Neuron (in vitro differentiated cells): ENCODE measurements around the gene SLC1A7.

Experiments
- H2AFZ ChIP-seq: one replicate; pipeline ENCODE4 v1.6.1; 2013; ENCODE audit warnings: low read depth, mild to moderate bottlenecking, inconsistent platforms, low read length, moderate library complexity
- H3K27me3 ChIP-seq: one replicate; pipeline ENCODE4 v1.6.1; 2013; ENCODE audit warnings: low read length; ENCODE audit not compliant: insufficient read depth
- H3K36me3 ChIP-seq: one replicate; pipeline ENCODE4 v1.6.1; 2013; ENCODE audit warnings: low read length; ENCODE audit not compliant: insufficient read depth
- H3K4me1 ChIP-seq: one replicate; pipeline ENCODE4 v1.6.1; 2013; ENCODE audit warnings: low read length; ENCODE audit not compliant: insufficient read depth
- H3K4me3 ChIP-seq: 2 replicates; pipeline ENCODE4 v1.5.1; 2013; ENCODE audit warnings: mild to moderate bottlenecking, low read length, moderate library complexity
- H3K9me3 ChIP-seq: one replicate; pipeline ENCODE4 v1.6.1; 2013; ENCODE audit warnings: low read length

SLC1A7 gene

GRCh38 chr1:53065391-53065790 lies 77.0 kb downstream of the SLC1A7 start:
- Histone ChIP-seq H3K27me3 (peaks cover 64% of the 10 kb centered on the region), H3K9me3 (no peaks in the 10 kb centered on the region), H3K36me3 (no peaks in the 10 kb centered on the region), H3K4me3 (no peak overlapping the region), H2AFZ (no peak overlapping the region), H3K4me1 (peaks cover 11% of the 10 kb centered on the region)

GRCh38 chr1:53063744-53064515 lies 78.5 kb downstream of the SLC1A7 start:
- H3K9me3 ChIP-seq: no peaks in the 10 kb centered on the region
- H2AFZ ChIP-seq: no peak overlapping the region
- peaks cover 71% of the 10 kb centered on the region for H3K27me3 ChIP-seq
- H3K4me3 ChIP-seq: no peak overlapping the region
- H3K4me1 ChIP-seq: peaks cover 11% of the 10 kb centered on the region
- no peaks in the 10 kb centered on the region for H3K36me3 ChIP-seq

- H3K9me3 ChIP-seq: no peaks in the 10 kb centered on the region
- peaks cover 68% of the 10 kb centered on the region for H3K27me3 ChIP-seq
- H3K4me1 ChIP-seq: peaks cover 11% of the 10 kb centered on the region
- H3K36me3 ChIP-seq: no peaks in the 10 kb centered on the region
- peak overlapping the region; percentile 27 for H2AFZ ChIP-seq
- peak overlapping the region; percentile 44 for H3K4me3 ChIP-seq
Measured at GRCh38 chr1:53062708-53063591, 79.5 kb downstream of the SLC1A7 start.

DNA sequence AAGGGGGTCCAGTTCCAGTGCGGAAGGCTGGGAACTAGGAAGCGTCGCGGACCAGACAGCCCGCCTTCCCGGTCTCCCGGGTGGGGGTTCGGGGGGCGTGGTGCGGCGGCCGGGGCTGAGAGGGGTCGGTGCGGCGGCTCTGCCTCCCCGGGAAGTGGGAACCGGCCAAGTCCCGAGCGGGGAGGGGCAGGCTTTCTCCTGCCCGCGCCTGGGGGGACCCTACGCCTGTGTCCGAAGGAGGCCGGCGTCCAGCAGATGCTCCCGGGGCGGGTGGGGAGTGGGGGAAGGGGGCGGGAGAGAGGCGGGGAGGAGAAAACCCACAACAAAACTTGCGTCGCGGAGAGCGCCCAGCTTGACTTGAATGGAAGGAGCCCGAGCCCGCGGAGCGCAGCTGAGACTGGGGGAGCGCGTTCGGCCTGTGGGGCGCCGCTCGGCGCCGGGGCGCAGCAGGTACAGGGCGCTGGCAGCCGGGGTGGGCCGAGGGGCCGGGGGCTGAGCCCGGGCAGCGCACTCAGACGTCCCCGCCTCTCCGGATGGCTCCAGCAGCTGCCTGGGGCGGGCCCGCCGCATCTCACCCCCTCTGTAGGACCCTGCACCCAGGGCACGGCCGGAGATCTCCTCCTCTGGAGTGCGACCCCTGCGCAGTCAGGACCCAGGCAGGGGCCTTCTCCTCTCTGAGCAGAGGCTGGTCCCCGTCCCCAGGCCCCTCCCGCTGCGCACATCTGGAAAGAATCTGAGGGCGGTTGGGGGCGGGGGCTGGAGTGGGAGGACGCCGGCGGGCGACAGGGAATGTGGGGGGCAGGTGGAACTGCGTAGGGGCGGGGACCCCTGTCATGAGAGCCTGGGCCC lies 80.4 kb downstream of the SLC1A7 start, which contains the start of gene PODN:
Gene PODN, plus strand, starts transcription at position 355 of the 849 bp plus-strand sequence. CDS start 7,643 bp downstream, outside the sequence.
- peak within 1 kb of the TSS; percentile 44 for H3K4me3 ChIP-seq
- H3K4me1 ChIP-seq: peaks cover 11% of the 10 kb centered on the region
- peak within 1 kb of the TSS; percentile 27 for H2AFZ ChIP-seq
- no peaks in the 10 kb centered on the region for H3K36me3 ChIP-seq
- H3K9me3 ChIP-seq: no peaks in the 10 kb centered on the region
- peaks cover 62% of the 10 kb centered on the region for H3K27me3 ChIP-seq

DNA sequence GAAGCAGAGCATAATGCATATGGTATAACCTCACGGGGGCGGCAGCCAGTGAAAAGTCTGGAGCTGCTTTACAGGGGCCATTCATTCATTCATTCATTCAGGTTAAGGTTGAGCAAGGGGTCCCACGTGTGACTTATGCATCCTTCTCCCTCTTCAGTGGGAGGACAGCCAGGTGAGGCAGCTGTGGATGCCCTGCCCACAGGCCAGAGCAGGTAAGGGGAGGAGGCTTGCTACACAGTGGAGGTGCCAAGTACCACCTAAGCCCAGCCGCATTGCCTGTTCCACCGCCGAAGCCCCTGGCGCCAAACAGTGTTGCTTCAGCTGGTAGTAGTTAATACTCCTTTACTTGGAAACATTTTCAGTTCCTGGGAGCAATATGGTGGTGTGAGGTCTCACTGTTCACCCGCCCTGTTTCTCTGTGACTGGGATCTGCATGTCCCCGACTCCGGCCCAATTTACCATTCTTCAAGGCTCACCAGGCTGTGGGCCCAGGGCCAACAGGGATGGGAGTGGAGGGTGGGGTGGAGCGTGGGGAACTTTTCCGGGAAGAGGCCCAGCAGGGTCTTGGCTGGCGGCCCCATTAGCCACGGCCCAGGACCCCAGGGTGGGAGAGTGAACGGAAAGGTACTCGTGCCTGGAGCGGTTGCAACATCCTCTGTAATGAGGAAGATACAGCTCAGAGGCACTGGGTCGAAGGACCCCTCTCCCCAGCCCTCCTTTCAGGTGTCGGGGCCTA lies 81.1 kb downstream of the SLC1A7 start:
- peaks cover 11% of the 10 kb centered on the region for H3K4me1 ChIP-seq
- H3K36me3 ChIP-seq: no peaks in the 10 kb centered on the region
- H2AFZ ChIP-seq: no peak overlapping the region
- no peaks in the 10 kb centered on the region for H3K9me3 ChIP-seq
- H3K4me3 ChIP-seq: peak overlapping the region; percentile 44
- H3K27me3 ChIP-seq: peaks cover 62% of the 10 kb centered on the region

- no peak overlapping the region for H2AFZ ChIP-seq
- no peak overlapping the region for H3K4me3 ChIP-seq
- peaks cover 60% of the 10 kb centered on the region for H3K27me3 ChIP-seq
Measured at GRCh38 chr1:53060579-53060978, 81.9 kb downstream of the SLC1A7 start.

DNA sequence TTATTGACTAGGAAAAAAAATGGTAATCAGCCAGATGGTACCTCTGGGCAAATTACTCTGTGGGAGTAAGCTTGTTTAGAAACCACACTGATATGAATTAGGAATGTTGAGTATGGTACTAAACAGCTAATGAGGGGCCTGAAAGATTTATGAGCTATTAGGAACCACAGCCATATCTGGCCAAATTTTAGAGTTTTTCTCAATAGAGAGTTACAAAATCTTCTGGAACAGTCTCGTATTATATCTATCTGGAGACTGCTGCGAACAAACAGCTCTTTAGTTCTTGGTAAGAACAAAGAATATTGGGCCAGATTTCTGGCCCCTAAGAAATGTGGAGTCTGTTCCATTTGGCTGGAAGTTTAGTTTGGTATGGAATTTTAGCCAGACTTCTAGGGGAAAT lies 85.3 kb downstream of the SLC1A7 start:
- Histone ChIP-seq H3K4me3 (no peak overlapping the region), H3K9me3 (no peaks in the 10 kb centered on the region), H2AFZ (no peak overlapping the region), H3K27me3 (peaks cover 30% of the 10 kb centered on the region), H3K4me1 (peaks cover 3% of the 10 kb centered on the region), H3K36me3 (peaks cover 2% of the 10 kb centered on the region)

More at GRCh38 chr1:53060579-53060978, 81.9 kb downstream of the SLC1A7 start:
- peaks cover 11% of the 10 kb centered on the region for H3K4me1 ChIP-seq
- H3K9me3 ChIP-seq: no peaks in the 10 kb centered on the region
- no peaks in the 10 kb centered on the region for H3K36me3 ChIP-seq

DNA sequence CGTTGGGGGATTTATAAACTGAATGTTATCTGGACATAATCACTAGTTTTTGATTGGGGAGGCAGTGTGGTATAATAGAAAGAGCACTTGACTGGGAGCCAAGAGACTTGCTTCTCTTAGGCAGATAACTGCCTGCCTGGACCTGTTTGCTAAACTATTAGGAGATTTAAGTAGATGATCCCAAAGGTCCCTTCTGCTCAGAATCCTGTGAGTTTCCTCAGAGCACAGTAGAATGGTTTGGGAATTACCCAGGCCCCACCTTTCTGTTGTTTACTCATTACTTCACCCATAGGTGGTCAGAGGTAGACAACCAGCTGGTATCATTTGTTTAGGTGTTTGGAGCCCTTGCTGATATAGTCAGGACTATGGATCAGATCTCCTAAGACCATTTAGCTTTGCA lies 90.8 kb downstream of the SLC1A7 start:
- peaks cover 30% of the 10 kb centered on the region for H3K4me1 ChIP-seq
- H3K27me3 ChIP-seq: no peaks in the 10 kb centered on the region
- peaks cover 6% of the 10 kb centered on the region for H3K36me3 ChIP-seq

DNA sequence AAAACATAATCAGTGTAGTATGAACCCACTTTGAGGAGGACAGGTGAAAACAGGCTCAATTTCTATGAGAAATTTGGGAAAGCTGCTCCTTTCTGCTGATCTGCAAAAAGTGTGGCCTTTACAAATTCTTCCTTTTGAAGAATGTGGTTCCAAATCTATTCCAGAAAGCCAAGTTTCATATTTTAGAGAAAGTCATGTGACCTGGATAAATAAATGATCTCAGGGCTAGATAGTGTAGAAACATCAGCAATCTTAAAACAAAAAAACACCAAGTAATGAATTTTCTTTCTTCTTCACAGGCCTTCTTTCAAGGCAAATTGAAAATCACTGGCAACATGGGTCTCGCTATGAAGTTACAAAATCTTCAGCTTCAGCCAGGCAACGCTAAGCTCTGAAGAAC lies 92.1 kb downstream of the SLC1A7 start:
- Histone ChIP-seq H2AFZ (no peak overlapping the region), H3K36me3 (peaks cover 6% of the 10 kb centered on the region), H3K4me3 (no peak overlapping the region), H3K9me3 (no peaks in the 10 kb centered on the region), H3K4me1 (peaks cover 30% of the 10 kb centered on the region), H3K27me3 (no peaks in the 10 kb centered on the region)

More for the DNA sequence above, 90.8 kb downstream of the SLC1A7 start:
- Histone ChIP-seq H3K4me3 (no peak overlapping the region), H3K9me3 (no peaks in the 10 kb centered on the region), H2AFZ (no peak overlapping the region)

GRCh38 chr1:53049574-53049967 lies 92.9 kb downstream of the SLC1A7 start:
- H3K27me3 ChIP-seq: no peaks in the 10 kb centered on the region
- H2AFZ ChIP-seq: no peak overlapping the region
- H3K36me3 ChIP-seq: peaks cover 6% of the 10 kb centered on the region
- no peaks in the 10 kb centered on the region for H3K9me3 ChIP-seq
- no peak overlapping the region for H3K4me3 ChIP-seq
- H3K4me1 ChIP-seq: peaks cover 30% of the 10 kb centered on the region

DNA sequence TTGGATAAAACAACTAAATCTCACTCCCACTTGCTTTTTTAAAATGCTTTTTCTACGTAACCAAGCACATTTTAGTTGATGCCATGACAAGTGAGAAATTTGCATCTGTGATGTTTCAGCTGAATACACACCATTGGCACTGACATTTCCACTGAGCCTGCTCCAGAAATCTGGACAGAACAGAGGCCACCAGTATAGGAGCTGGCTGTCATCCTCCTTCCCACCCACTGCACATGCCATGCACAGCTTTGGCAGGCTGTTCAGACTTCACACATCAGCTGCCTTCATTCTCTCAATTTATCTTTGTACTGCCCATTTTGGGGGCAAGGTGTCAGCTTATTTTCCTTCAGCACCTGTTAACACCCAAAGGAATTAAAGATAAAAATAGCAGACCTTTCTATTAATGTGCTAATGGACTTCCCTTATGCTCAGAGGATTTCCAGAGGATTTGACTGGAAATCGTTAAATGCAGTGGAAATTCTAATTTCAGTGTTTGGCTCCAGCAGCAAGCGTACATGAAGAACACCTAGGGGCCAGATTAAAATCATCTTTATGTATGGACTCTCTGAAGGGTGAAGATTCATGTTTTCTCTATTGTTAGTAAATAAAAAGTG lies 93.4 kb downstream of the SLC1A7 start:
- Histone ChIP-seq H3K4me1 (peaks cover 30% of the 10 kb centered on the region), H3K9me3 (no peaks in the 10 kb centered on the region), H3K36me3 (peaks cover 6% of the 10 kb centered on the region), H3K27me3 (no peaks in the 10 kb centered on the region), H2AFZ (no peak overlapping the region), H3K4me3 (no peak overlapping the region)
